OCI-LY7 (cell line): ENCODE data around the gene PBLD. TPM values are rescaled to one million over a fixed set of nuclear protein-coding genes. Genes with fewer than 3 reads are reported as not detected.

Experiments used
- BruUV-seq: library from RNA; stranded (reverse); fragments of 400-500 nt; replicated peaks from 2 replicates; lab custom pipeline; 2021; lab: Mats Ljungman, UMichigan
- CTCF ChIA-PET: fragments of 300-600 bp; sonication (Branson Sonifier 250); formaldehyde crosslinking; loops from one replicate; lab custom pipeline; 2022; ENCODE audit warnings: antibody characterized with exemption; ENCODE audit not compliant: unreplicated experiment; lab: Charles Lee
- POLR2A ChIA-PET: fragments of 300-600 bp; sonication (Branson Sonifier 250); formaldehyde crosslinking; loops from one replicate; lab custom pipeline; 2022; ENCODE audit warnings: antibody characterized with exemption; lab: Charles Lee
- DNase-seq: peaks from one replicate; pipeline ENCODE4 v3.0.0-alpha.2; 2015; ENCODE audit warnings: low spot score
- H2AFZ ChIP-seq: fragments of 200-600 bp; sonication (generic), shearing (Covaris generic); 2 replicates; pipeline ENCODE4 v1.6.1; 2014; ENCODE audit warnings: mild to moderate bottlenecking, antibody characterized with exemption, low read length, moderate library complexity
- H3K27ac ChIP-seq: fragments of 200-600 bp; sonication (generic); 2 replicates; pipeline ENCODE4 v1.5.1; 2014; ENCODE audit warnings: mixed run types, low read depth, mild to moderate bottlenecking, moderate library complexity, low read length, inconsistent platforms; ENCODE audit not compliant: poor library complexity, severe bottlenecking
- H3K36me3 ChIP-seq: fragments of 200-600 bp; sonication (generic); 2 replicates; pipeline ENCODE4 v1.6.1; 2014; ENCODE audit warnings: mild to moderate bottlenecking, antibody characterized with exemption, low read length, moderate library complexity, mixed read lengths; ENCODE audit not compliant: insufficient read depth
- H3K4me1 ChIP-seq: fragments of 200-600 bp; sonication (generic); 2 replicates; pipeline ENCODE4 v1.5.1; 2014; ENCODE audit warnings: mild to moderate bottlenecking, low read length; ENCODE audit not compliant: insufficient read depth, poor library complexity, severe bottlenecking
- H3K4me2 ChIP-seq: fragments of 200-600 bp; sonication (generic); 2 replicates; pipeline ENCODE4 v1.6.1; 2014; ENCODE audit warnings: mild to moderate bottlenecking, low read length
- H3K4me3 ChIP-seq: fragments of 200-600 bp; sonication (generic); 2 replicates; pipeline ENCODE4 v1.5.1; 2014; ENCODE audit warnings: mild to moderate bottlenecking, low read depth, low read length; ENCODE audit not compliant: poor library complexity, severe bottlenecking
- H3K79me2 ChIP-seq: fragments of 200-600 bp; sonication (generic); 2 replicates; pipeline ENCODE4 v1.6.1; 2016; ENCODE audit warnings: low read depth, mild to moderate bottlenecking, low read length, moderate library complexity, mixed read lengths; ENCODE audit not compliant: insufficient read depth
- H3K9me2 ChIP-seq: fragments of 200-600 bp; sonication (generic); 2 replicates; pipeline ENCODE4 v1.6.1; 2016; ENCODE audit warnings: mild to moderate bottlenecking, low read length, mixed read lengths; ENCODE audit not compliant: insufficient read depth
- H3K9me3 ChIP-seq: fragments of 200-600 bp; sonication (generic); 2 replicates; pipeline ENCODE4 v1.6.1; 2014; ENCODE audit warnings: mild to moderate bottlenecking, mixed run types, low read length, mixed read lengths
- H4K20me1 ChIP-seq: fragments of 200-600 bp; sonication (generic); 2 replicates; pipeline ENCODE4 v1.6.1; 2014; ENCODE audit warnings: mild to moderate bottlenecking, antibody characterized with exemption, low read length, moderate library complexity, mixed read lengths; ENCODE audit not compliant: insufficient read depth
- EZH2phosphoT487 ChIP-seq: fragments of 200-600 bp; sonication (generic); IDR thresholded peaks from 2 replicates; pipeline ENCODE4 v1.6.1; 2018; ENCODE audit warnings: low read depth, borderline replicate concordance, mild to moderate bottlenecking, mixed run types, antibody characterized with exemption, low read length, moderate library complexity, mixed read lengths
- intact Hi-C: fragments of 100-400 bp; cut with micrococcal nuclease; formaldehyde crosslinking; loops from one replicate; pipeline ENCODE4 v1.10.0; 2022; ENCODE audit not compliant: unreplicated experiment
- total RNA-seq, 2 experiments: library from RNA; depleted of rRNA in 1 of 2; stranded (reverse); fragments of >200 nt in 1 of 2; shearing (Covaris generic) in 1 of 2; gene quantifications; 2 replicates each; pipeline ENCODE4 v1.2.3, GENCODE V29; 2014 to 2022
- TF ChIP-seq, protein P1 (sequence below): fragments of 200-600 bp; sonication (generic); conservative IDR thresholded peaks from 2 replicates; pipeline ENCODE4 v1.5.1; 2014; ENCODE audit warnings: mild to moderate bottlenecking, antibody characterized with exemption, low read length, moderate library complexity, mixed read lengths

The PBLD gene
- total RNA-seq, 2 experiments from 2014 or later = 3.1 to 5.9 TPM

DNA sequence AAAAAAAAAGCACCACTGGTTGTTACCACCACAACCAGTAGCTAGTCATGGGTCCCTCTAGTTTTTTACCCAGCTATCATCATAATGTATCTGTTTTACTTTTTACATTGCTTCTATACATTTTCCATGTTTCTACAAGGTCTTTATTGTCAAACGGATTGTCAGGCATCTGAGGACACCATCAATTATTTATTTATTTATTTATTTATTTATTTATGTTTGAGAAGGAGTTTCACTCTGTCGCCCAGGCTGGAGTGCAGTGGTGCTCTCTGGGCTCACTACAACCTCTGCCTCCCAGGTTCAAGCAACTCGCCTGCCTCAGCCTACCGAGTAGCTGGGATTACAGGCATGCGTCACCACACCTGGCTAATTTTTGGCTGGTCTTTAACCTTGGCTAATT, 29.9 kb downstream of the PBLD start:
- H4K20me1 ChIP-seq = no peaks in the 10 kb centered on the region
- no peak overlapping the region for H3K4me3 ChIP-seq
- H3K4me2 ChIP-seq = no peak overlapping the region
- no peaks in the 10 kb centered on the region for H3K36me3 ChIP-seq
- no peaks in the 10 kb centered on the region for H3K79me2 ChIP-seq
- no peak overlapping the region for H3K27ac ChIP-seq
- H3K9me3 ChIP-seq = no peaks in the 10 kb centered on the region
- BruUV-seq = no TSS peak
- no peak overlapping the region for H2AFZ ChIP-seq
- no peak for DNase-seq
- intact Hi-C loops = loop anchor here (1.0 to 10.0 kb wide), 6 partner anchors 71 to 448 kb away; partner anchors contain the start of genes ATOH7 and SIRT1
- H3K9me2 ChIP-seq = no peaks in the 10 kb centered on the region
- H3K4me1 ChIP-seq = peaks cover 40% of the 10 kb centered on the region
- POLR2A ChIA-PET = interaction anchor here (0.6 to 5.1 kb wide), 13 partner anchors 9 to 833 kb away, joined by 3 to 75 read pairs (median 3); partner anchors contain the start of genes HNRNPH3 and PBLD
- TF ChIP-seq, protein P1, sequence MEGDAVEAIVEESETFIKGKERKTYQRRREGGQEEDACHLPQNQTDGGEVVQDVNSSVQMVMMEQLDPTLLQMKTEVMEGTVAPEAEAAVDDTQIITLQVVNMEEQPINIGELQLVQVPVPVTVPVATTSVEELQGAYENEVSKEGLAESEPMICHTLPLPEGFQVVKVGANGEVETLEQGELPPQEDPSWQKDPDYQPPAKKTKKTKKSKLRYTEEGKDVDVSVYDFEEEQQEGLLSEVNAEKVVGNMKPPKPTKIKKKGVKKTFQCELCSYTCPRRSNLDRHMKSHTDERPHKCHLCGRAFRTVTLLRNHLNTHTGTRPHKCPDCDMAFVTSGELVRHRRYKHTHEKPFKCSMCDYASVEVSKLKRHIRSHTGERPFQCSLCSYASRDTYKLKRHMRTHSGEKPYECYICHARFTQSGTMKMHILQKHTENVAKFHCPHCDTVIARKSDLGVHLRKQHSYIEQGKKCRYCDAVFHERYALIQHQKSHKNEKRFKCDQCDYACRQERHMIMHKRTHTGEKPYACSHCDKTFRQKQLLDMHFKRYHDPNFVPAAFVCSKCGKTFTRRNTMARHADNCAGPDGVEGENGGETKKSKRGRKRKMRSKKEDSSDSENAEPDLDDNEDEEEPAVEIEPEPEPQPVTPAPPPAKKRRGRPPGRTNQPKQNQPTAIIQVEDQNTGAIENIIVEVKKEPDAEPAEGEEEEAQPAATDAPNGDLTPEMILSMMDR = no peak
- TF ChIP-seq EZH2phosphoT487 = no peak
- CTCF ChIA-PET = interaction anchor here (1.9 to 3.9 kb wide), 2 partner anchors 90 to 92 kb away, joined by 10 to 27 read pairs; no protein-coding TSS in a partner anchor

DNA sequence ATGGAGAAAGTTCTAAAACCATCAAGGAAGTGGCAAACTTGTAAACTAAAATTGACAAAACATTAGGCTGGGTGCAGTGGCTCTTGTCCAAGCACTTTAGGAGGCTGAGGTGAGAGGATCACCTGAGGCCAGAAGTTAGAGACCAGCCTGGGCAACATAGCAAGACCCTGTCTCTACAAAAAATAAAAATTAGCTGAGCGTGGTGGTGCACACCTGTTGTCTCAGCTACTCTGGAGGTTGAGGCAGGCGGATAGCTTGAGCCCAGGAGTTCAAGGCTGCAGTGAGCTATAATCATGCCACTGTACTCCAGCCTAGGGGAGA, 30.3 kb downstream of the PBLD start:
- no TSS peak for BruUV-seq
- TF ChIP-seq, protein P1 = no peak; the same call in 1 of the 2 replicates
- TF ChIP-seq EZH2phosphoT487 = no peak
- Histone ChIP-seq H4K20me1 (no peaks in the 10 kb centered on the region), H3K4me1 (peaks cover 44% of the 10 kb centered on the region), H3K79me2 (no peaks in the 10 kb centered on the region), H2AFZ (peak overlapping the region; percentile 94; the same call in 1 of the 2 replicates), H3K4me3 (no peak overlapping the region), H3K9me2 (no peaks in the 10 kb centered on the region), H3K27ac (peak overlapping the region; percentile 99), H3K36me3 (no peaks in the 10 kb centered on the region), H3K4me2 (peak overlapping the region; percentile 88; the same call in 1 of the 2 replicates), H3K9me3 (no peaks in the 10 kb centered on the region)
- no peak for DNase-seq
- CTCF ChIA-PET = interaction anchor here (0.6 to 3.9 kb wide), 3 partner anchors 90 to 197 kb away, joined by 3 to 27 read pairs (median 10); no protein-coding TSS in a partner anchor
- POLR2A ChIA-PET = interaction anchor here (0.6 to 5.1 kb wide), 15 partner anchors 10 to 833 kb away, joined by 3 to 75 read pairs (median 3); partner anchors contain the start of genes HNRNPH3 and PBLD
- intact Hi-C loops = loop anchor here (1.0 to 10.0 kb wide), 6 partner anchors 70 to 447 kb away; partner anchors contain the start of genes ATOH7 and SIRT1
